ENCODE measurements around the gene CLCN7.
A peak's percentile ranks its signal among the peaks of the same experiment; 100 is the strongest.

Gene CLCN7

GRCh38 chr16:1430759-1431496, 43.9 kb downstream of the CLCN7 start, which contains the start of gene PERCC1:
TSS of gene PERCC1 (plus strand) at chr16:1431078. CDS start at chr16:1432594, 1,516 bp downstream.
- no peak for DNase-seq (ENCODE audit: low read depth in 2 of 2)

DNA sequence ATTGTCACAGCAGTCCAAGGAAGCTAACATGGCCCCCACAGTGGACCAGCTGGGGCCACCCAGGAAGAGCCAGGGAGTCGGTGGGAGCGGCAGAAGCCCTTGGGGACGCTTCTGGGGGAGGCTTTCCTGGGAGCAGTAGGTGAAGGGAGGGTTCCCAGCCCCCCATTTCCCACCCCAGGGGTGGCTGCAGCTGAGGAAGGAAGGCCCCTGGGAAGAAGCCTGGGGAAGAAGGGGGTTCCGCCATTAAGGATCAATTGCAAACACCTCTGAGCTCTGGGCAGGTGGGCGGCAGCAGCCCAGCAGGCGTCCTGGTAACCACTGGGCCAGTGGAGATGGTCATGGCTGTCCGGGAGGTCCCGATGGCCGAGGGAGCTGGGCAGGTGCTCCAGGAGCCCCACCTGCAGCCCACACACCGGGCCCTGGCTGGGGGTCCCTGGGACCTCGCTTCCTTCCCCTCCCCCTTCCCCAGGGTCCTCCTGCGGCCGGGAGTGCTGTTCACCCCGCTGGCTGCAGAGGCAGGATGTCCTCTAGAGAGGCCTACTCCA, 44.5 kb downstream of the CLCN7 start:
- no peak for DNase-seq (ENCODE audit: low read depth in 2 of 2)

- DNase-seq (ENCODE audit: low read depth in 2 of 2), result no peak
Observed at GRCh38 chr16:1429631-1430030, 45.2 kb downstream of the CLCN7 start.

DNA sequence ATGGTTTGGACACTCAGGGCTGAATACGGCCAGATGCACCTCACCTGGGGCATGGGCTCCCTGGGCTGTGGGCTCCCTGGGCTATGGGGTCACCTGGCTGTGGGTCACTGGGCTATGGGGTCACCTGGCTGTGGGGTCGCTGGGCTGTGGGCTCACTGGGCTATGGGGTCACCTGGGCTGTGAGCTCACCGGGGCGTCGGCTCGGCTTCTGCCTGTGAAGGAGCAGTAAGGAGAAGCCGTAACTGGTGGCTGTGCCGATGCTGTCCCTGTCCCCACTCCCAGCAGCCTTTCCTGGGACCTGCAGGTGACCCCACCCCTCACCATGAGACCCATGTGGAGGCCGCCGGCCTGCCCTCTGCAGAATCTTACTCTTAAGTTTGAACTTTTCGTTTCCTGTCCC, 45.8 kb downstream of the CLCN7 start:
- no peak for DNase-seq (ENCODE audit: low read depth in 2 of 2)

GRCh38 chr16:1428511-1428910, 46.3 kb downstream of the CLCN7 start:
- DNase-seq (ENCODE audit: low read depth in 2 of 2), result no peak

DNA sequence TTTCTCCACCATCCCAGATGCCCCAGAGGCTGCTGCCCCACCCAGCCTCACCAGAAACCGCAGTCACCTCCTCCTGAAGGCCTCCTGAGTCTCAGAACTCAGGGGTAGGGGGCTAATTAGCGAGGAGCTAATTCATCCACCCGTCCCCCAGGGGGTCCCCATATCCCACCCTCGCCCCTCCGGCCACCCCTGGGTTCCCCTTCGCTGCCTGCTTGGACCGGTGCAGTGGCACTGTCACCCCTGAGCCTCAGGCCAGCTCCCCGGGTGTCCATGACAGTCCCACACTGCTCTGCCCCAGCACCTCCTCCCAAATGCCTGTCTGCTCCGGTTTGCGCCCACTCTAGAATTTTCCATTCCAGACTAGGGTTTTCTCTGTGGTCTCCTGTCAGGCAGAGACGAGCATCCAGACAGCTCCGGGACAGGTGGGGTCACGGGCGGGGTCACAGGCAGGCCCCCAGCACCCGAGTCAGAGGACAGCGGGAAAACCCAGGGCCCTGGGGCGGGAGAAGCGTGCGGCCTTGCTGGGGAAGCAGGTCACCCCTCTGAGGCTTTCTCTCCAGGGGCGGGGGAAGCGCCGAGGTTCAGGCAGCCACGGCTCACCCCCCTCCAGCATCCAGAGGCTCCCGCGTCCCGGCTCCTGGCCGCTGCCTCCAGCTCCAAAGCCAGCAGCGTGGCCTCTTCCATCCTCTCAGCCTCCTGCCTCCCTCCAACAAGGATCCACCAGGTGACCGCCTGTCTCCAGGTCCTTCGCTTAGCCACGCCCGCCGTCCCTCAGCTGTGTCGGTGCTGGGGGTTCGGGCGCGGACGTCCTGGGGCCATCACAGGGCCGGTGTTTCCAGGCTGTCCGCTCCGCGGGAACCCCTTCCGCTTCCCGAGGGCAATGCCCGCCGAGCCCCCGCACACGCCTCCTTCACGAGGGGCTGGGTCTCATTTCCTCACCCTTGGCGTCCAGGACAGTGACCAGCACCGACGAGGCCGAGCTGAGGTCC, 47.1 kb downstream of the CLCN7 start:
- DNase-seq (ENCODE audit: low read depth in 2 of 2), result no peak

- no peak for DNase-seq (ENCODE audit: low read depth in 2 of 2)
Observed at GRCh38 chr16:1426734-1427471, 47.9 kb downstream of the CLCN7 start.

- DNase-seq (ENCODE audit: low read depth in 2 of 2), result no peak
Observed at GRCh38 chr16:1425616-1426370, 49.0 kb downstream of the CLCN7 start.

DNA sequence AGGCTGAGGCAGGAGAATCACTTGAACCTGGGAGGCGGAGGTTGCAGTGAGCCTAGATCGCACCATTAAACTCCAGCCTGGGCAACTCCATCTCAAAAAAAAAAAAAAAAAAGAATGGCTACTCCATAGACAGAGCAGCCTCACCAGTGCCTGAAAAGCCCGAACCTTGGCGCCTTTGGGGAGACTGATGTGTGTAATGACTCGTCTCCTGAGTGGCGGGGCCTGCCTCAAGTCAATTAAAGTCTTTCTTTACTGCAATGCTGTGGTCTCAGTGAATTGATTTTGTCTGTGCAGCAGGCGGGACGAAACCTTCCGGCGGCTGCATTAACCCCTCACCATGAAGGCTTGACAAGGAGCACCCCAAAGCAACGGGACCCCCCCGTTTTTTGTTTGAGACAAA, 50.8 kb downstream of the CLCN7 start:
- DNase-seq (ENCODE audit: low read depth in 2 of 2), result no peak

DNA sequence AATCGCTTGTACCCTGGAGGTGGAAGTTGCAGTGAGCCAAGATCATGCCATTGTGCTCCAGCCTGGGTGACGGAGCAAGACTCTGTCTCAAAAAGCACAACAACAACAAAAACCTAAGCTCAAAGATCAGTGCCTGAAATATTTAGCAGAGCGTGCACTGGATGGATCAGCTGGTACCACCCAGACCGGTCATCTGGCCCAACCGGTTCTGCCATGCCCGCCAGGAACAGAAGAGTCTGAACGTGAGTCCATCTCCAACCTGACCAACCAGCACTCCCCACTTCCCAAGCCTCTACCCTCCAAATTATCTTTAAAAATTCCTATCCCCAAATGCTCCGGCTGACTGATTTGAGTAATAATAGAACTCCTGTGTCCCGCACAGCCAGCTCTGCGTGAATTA, 52.8 kb downstream of the CLCN7 start:
- no peak for DNase-seq (ENCODE audit: low read depth in 2 of 2)

DNA sequence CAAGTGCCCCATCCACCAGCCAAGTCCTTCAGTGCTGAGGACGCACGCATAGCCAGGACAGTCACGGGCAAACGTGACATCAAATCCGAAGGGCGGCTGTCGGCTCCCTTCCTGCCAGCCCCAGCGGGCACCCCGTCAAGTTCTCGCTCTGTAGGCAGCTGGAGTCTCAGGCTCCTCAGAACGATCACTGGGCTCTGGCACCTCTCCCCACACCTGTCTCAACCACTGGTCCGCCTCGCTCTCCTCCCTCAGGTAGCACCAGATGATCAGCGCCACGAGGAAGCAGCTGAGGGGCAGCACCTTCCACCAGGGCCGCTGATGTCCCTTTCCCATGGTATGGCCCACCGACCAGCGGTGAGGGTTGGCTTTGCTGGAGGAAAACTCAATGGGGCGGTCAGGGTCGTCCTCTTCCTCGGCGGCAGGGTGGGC, 54.7 kb downstream of the CLCN7 start:
- no peak for DNase-seq (ENCODE audit: low read depth in 2 of 2)

- DNase-seq (ENCODE audit: low read depth in 2 of 2), result no peak
Observed at GRCh38 chr16:1416521-1416941, 58.3 kb downstream of the CLCN7 start.

GRCh38 chr16:1414532-1415260, 60.1 kb downstream of the CLCN7 start, which contains the start of gene UNKL:
TSS of gene UNKL (minus strand) at chr16:1414704. CDS start at chr16:1414691, 13 bp downstream.
- peak; percentile 57 to 59 for DNase-seq (ENCODE audit: low read depth in 2 of 2)

DNA sequence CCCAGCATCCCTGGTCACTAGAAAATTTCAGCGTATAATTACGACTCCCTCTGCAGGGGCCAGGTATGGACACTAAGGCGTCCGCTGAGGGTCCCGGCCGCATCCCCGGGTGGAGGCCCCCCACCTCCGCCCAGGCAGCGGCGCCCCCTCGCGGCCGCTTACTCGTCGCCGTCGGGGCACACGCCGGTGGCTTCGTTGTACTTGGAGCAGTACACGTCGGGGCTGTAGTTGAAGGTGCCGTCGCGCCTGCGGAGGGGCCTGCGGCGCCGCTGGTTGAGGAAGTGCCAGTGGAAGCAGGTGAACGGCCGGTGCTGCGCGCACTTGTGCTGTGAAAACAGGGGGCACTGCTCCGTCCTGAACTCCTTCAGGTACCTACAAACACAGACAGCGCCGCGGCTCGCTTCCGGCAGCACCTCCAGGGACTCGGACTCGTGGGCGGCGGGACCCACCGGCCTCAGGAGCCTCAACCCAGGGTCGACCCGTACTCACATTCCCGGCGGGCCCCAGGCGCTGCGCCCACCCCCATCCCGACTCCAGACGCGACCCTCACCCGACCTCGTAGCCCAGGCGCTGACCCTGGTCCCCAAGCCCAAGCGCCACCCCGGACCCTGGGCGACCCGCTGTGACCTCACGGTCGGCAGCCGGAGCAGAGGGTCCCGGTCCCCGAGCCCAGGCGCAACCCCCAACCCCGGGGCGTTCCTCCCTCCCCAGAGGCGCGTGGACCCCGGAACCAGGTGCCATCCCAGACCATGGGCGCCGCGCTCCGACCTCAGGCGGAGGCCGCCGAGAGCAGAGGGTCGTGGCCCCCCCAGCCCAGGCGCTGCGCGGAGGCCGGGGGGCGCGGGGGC, 60.9 kb downstream of the CLCN7 start:
- peak in 1 of 2 donors; percentile 28 for DNase-seq (ENCODE audit: low read depth in 2 of 2)

- DNase-seq (ENCODE audit: low read depth in 2 of 2), result no peak
Observed at GRCh38 chr16:1412847-1413246, 62.0 kb downstream of the CLCN7 start.

- DNase-seq (ENCODE audit: low read depth in 2 of 2), result peak; percentile 89 to 92
Observed at GRCh38 chr16:1408171-1408837, 66.5 kb downstream of the CLCN7 start.

GRCh38 chr16:1407753-1408152, 67.1 kb downstream of the CLCN7 start:
- no peak for DNase-seq (ENCODE audit: low read depth in 2 of 2)

DNA sequence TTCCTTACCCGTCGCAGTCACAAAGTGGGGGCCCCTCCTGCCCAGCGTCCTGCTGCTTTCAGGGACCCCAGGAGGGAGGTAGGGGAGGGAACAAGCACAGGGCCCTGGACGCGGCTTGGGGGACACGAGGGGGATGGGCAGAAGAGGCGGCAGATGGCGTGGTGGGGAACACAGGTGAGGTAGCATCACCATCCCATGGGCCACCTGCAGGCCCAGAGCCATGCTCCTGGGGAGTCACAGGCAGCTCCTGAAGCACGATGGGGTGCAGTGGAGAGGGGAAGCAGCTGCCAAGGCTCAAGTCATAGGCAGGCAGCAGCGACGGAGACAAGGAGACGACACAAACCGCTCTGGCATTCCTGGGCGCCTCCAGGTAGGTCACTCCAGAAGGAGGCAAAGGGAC, 71.1 kb downstream of the CLCN7 start:
- DNase-seq (ENCODE audit: low read depth in 2 of 2), result no peak

DNA sequence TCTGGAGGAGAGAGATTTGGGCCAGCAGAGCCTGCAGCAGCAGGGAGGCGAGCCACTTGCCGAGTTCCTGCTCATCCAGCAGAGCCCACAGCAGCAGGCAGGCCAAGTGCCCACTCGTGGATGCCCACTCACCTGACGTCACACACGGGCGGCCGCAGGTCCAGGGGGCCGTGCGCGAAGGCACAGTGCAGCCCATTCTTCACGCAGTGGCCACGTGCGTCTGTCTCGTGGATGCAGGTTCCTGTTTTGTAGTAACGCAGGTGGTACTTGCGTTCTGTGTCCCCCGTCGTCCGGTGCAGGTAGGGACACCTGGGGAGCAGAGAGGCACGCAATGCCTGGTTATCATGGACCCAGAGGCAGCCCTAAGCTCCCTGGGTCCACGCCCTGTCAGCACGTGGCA, 71.8 kb downstream of the CLCN7 start:
- DNase-seq (ENCODE audit: low read depth in 2 of 2), result no peak
